T-cell (primary cell): ENCODE results near the gene KCNJ10. TPM values are rescaled to one million over a fixed set of nuclear protein-coding genes. Genes with fewer than 3 reads are reported as not detected.
A peak's percentile ranks its signal among the peaks of the same experiment; 100 is the strongest.

Experiments
- ATAC-seq, 4 experiments: fragments of 200-7000 bp in 3 of 4; fragments of 150-1000 bp in 1 of 4; cut with Tn5 transposase; replicated peaks in 1 of 4; 1 replicate in 3 of 4; 2 replicates in 1 of 4; pipeline ENCODE4 v1.10.0; 2021; ENCODE audit warnings: moderate library complexity in 3 of 4, mild to moderate bottlenecking in 2 of 4, moderate number of reproducible peaks in 1 of 4
- CTCF ChIA-PET, 2 donors: fragments of 300-600 bp; sonication (Branson Sonifier 250); formaldehyde crosslinking; loops; one replicate each; lab custom pipeline; 2022; ENCODE audit warnings: antibody characterized with exemption in 2 of 2; lab: Charles Lee
- POLR2A ChIA-PET, 2 donors: fragments of 300-600 bp; sonication (Branson Sonifier 250); formaldehyde crosslinking; loops; one replicate each; lab custom pipeline; 2022; ENCODE audit warnings: antibody characterized with exemption in 2 of 2; lab: Charles Lee
- DNase-seq, 35 experiments: peaks; one replicate each; pipeline versions ENCODE4 v3.0.0 to v3.0.0-alpha.2; 2013 to 2023
- H3K27ac ChIP-seq: one replicate; pipeline ENCODE4 v1.5.1; 2013; ENCODE audit warnings: low read length
- H3K27me3 ChIP-seq, 2 experiments: replicated peaks in 1 of 2; 1 replicate in 1 of 2; 2 replicates in 1 of 2; pipeline versions ENCODE4 v1.6.1 to v1.7.0; 2013; ENCODE audit warnings: low read length in 1 of 2, mixed read lengths in 1 of 2; ENCODE audit not compliant: control insufficient read depth in 2 of 2, insufficient read depth in 2 of 2; ENCODE audit errors: extremely low read depth in 1 of 2
- H3K36me3 ChIP-seq, 2 donors: 1 replicate in 1 of 2; 2 replicates in 1 of 2; pipeline versions ENCODE4 v1.6.1 to v1.7.0; 2013; ENCODE audit warnings: low read length in 1 of 2; ENCODE audit not compliant: control insufficient read depth in 2 of 2, insufficient read depth in 1 of 2; ENCODE audit errors: extremely low read depth in 1 of 2
- H3K4me1 ChIP-seq, 2 experiments: 1 replicate in 1 of 2; 2 replicates in 1 of 2; pipeline versions ENCODE4 v1.6.1 to v1.7.0; 2013; ENCODE audit warnings: low read length in 2 of 2, mixed read lengths in 1 of 2; ENCODE audit not compliant: insufficient read depth in 2 of 2, control insufficient read depth in 1 of 2; ENCODE audit errors: extremely low read depth in 1 of 2
- H3K4me3 ChIP-seq, 2 donors: 1 replicate in 1 of 2; 2 replicates in 1 of 2; pipeline versions ENCODE4 v1.5.1 to v1.7.0; 2013; ENCODE audit warnings: mild to moderate bottlenecking in 2 of 2, low read length in 1 of 2, moderate library complexity in 1 of 2; ENCODE audit not compliant: control insufficient read depth in 1 of 2; ENCODE audit errors: extremely low read depth in 1 of 2
- H3K9me3 ChIP-seq: 2 replicates; pipeline ENCODE4 v1.7.0; 2013
- H3K27ac Mint-ChIP-seq, 2 donors: one replicate each; pipeline ENCODE4 v1.8.0; 2020 to 2021; ENCODE audit warnings: mild to moderate bottlenecking in 2 of 2, mixed read lengths in 2 of 2
- H3K27me3 Mint-ChIP-seq, 2 donors: one replicate each; pipeline ENCODE4 v1.8.0; 2021 to 2022; ENCODE audit warnings: mixed read lengths in 2 of 2
- H3K36me3 Mint-ChIP-seq: one replicate; pipeline ENCODE4 v1.8.0; 2021; ENCODE audit warnings: mixed read lengths
- H3K4me1 Mint-ChIP-seq, 3 donors: one replicate each; pipeline ENCODE4 v1.8.0; 2020 to 2022; ENCODE audit warnings: mixed read lengths in 3 of 3, mild to moderate bottlenecking in 1 of 3
- H3K4me3 Mint-ChIP-seq, 3 donors: one replicate each; pipeline ENCODE4 v1.8.0; 2020 to 2022; ENCODE audit warnings: mild to moderate bottlenecking in 3 of 3, mixed read lengths in 3 of 3, moderate library complexity in 3 of 3
- H3K9me3 Mint-ChIP-seq, 3 donors: one replicate each; pipeline ENCODE4 v1.8.0; 2020 to 2022; ENCODE audit warnings: mixed read lengths in 3 of 3
- WGBS: methylation state at CpG from one replicate; pipeline ENCODE4 v1.1.5; 2013; ENCODE audit warnings: missing lambda C conversion rate; ENCODE audit not compliant: insufficient coverage; 5-methylcytosine and 5-hydroxymethylcytosine counted together
- total RNA-seq, 35 experiments: library from RNA in 6 of 35; stranded (reverse) in 6 of 35; fragments of 120-200 nt in 1 of 35; gene quantifications; one replicate each; pipeline versions ENCODE4 v1.2.1 to v1.2.4 and lab custom pipeline; 2013 to 2026

KCNJ10 gene
- total RNA-seq, 5 donors from 2014 or later (not counting 1 experiment from before 2014, with no cell fraction given) = 0.22 TPM; not detected in 4

DNA sequence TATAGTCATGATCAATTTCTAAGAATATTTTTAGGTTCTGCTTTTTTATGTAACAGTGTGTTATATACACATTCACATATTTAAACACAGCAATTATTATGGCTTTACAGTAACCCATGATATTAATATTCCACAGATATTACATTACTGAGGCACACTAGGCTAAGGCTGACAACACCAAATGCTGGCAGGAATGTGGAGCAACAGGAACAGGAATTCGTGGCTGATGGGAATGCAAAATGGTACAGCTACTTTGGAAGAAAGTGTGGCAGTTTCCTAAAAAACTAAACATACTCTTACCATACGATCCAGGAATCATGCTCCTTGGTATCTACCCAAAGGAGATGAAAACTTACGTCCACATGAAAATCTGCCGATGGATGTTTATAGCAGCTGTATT is 9.5 kb upstream of the KCNJ10 start:
- Mint-ChIP-seq H3K27me3 (peaks cover 40 to 69% of the 10 kb centered on the region in 2 donors), H3K36me3 (no peaks in the 10 kb centered on the region), H3K9me3 (no peaks in the 10 kb centered on the region), H3K27ac (no peak overlapping the region), H3K4me1 (peaks cover 4 to 7% (median 5%) of the 10 kb centered on the region in 3 donors), H3K4me3 (no peak overlapping the region)
- Histone ChIP-seq H3K9me3 (no peaks in the 10 kb centered on the region), H3K4me3 (no peak overlapping the region), H3K27me3 (peaks cover 15 to 49% of the 10 kb centered on the region in 2 experiments), H3K4me1 (peaks cover 0 to 15% of the 10 kb centered on the region in 2 experiments), H3K36me3 (no peaks in the 10 kb centered on the region), H3K27ac (no peak overlapping the region)
- no peak for ATAC-seq
- ChIA-PET POLR2A (no interaction called here), CTCF (interaction anchor here (0.6 to 2.7 kb wide), 8 partner anchors 9 to 949 kb away, joined by 3 to 19 read pairs (median 4); partner anchors contain the start of genes DCAF8 (in 1 of the 2) and KCNJ10 (in 1 of the 2))
- no CpG with 5 or more reads among the region's 4 CpGs for WGBS
- no peak for DNase-seq

DNA sequence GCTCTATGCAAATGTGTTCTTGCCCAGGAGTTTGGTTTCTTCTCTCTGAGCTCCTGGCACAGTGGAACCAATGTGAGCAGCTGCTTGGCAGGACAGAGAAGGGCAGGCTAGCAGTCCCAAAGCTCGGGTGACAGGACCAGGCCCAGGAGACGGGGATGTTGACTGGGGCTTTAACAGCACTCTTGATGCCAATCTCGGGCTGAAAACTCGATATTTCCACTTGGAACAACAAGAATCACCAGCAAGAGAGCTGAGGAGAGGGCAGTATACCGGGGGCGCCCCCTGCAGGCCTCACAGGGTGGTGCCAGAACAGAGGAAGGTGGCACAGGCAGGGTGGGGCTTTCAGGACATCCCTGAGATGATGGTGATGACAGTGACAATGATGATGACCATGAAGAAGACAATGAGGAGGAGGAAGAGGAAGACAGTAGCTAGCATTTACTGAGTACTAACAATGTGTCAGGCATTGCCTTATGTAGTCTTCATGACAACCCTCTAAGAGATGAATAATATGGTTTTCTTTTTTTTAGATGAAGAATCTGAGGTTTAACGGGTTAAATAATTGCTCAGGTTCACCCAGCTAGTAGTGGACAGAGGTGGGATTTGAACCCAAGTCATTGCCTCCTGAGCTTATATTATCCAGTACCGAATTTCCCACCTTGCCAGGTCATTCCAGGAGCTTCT is 8.7 kb upstream of the KCNJ10 start:
- CTCF ChIA-PET = interaction anchor here (0.6 to 2.8 kb wide), 14 partner anchors 8 to 950 kb away, joined by 3 to 19 read pairs (median 4); partner anchors contain the start of gene KCNJ10 (in 1 of the 2)
- H3K4me3 ChIP-seq = no peak overlapping the region
- POLR2A ChIA-PET = interaction anchor here in 1 of 2 donors (0.5 kb wide), 1 partner anchor 1042 kb away, joined by 4 read pairs; no protein-coding TSS in a partner anchor
- H3K9me3 ChIP-seq = no peaks in the 10 kb centered on the region
- DNase-seq = peak in 29 of 35 experiments; percentile 28 to 69 (median 49)
- Mint-ChIP-seq H3K4me3 (no peak overlapping the region), H3K27me3 (peaks cover 40 to 70% of the 10 kb centered on the region in 2 donors), H3K4me1 (peaks cover 0 to 4% (median 2%) of the 10 kb centered on the region in 3 donors), H3K27ac (no peak overlapping the region), H3K36me3 (no peaks in the 10 kb centered on the region), H3K9me3 (no peaks in the 10 kb centered on the region)
- H3K27ac ChIP-seq = no peak overlapping the region
- H3K27me3 ChIP-seq = peaks cover 15 to 50% of the 10 kb centered on the region in 2 experiments
- 3% methylated on average over 4 of the region's 8 CpGs for WGBS
- ATAC-seq = peak; percentile 70 to 85 (median 81)
- H3K4me1 ChIP-seq = peaks cover 0 to 8% of the 10 kb centered on the region in 2 experiments
- no peaks in the 10 kb centered on the region for H3K36me3 ChIP-seq

- H3K4me1 Mint-ChIP-seq = peaks cover 0 to 4% (median 0%) of the 10 kb centered on the region in 3 donors
- no peak overlapping the region for H3K27ac Mint-ChIP-seq
- H3K36me3 Mint-ChIP-seq = no peaks in the 10 kb centered on the region
- POLR2A ChIA-PET = no interaction called here
- peaks cover 0 to 4% of the 10 kb centered on the region in 2 experiments for H3K4me1 ChIP-seq
- H3K27me3 Mint-ChIP-seq = peaks cover 48 to 75% of the 10 kb centered on the region in 2 donors
- H3K27ac ChIP-seq = no peak overlapping the region
- DNase-seq (no peak), ATAC-seq (no peak)
- H3K4me3 ChIP-seq = no peak overlapping the region
- H3K9me3 ChIP-seq = no peaks in the 10 kb centered on the region
- no peaks in the 10 kb centered on the region for H3K9me3 Mint-ChIP-seq
- no peak overlapping the region for H3K4me3 Mint-ChIP-seq
- H3K27me3 ChIP-seq = peaks cover 10 to 41% of the 10 kb centered on the region in 2 experiments
- H3K36me3 ChIP-seq = no peaks in the 10 kb centered on the region
- CTCF ChIA-PET = interaction anchor here (0.6 to 2.8 kb wide), 12 partner anchors 10 to 1148 kb away, joined by 3 to 19 read pairs (median 4); partner anchors contain the start of gene TOMM40L (in 1 of the 2)
Observed at GRCh38 chr1:160077486-160077885, 7.5 kb upstream of the KCNJ10 start.

- no peak overlapping the region for H3K27ac ChIP-seq
- ATAC-seq = no peak
- H3K27me3 ChIP-seq = peaks cover 11 to 33% of the 10 kb centered on the region in 2 experiments
- Mint-ChIP-seq H3K4me1 (peaks cover 0 to 9% (median 2%) of the 10 kb centered on the region in 3 donors), H3K36me3 (no peaks in the 10 kb centered on the region), H3K27ac (no peak overlapping the region), H3K9me3 (no peaks in the 10 kb centered on the region), H3K27me3 (peaks cover 52 to 74% of the 10 kb centered on the region in 2 donors), H3K4me3 (no peak overlapping the region)
- H3K9me3 ChIP-seq = no peaks in the 10 kb centered on the region
- ChIA-PET CTCF (interaction anchor here (1.1 to 2.8 kb wide), 2 partner anchors 11 to 13 kb away, joined by 4 to 16 read pairs; no protein-coding TSS in a partner anchor), POLR2A (no interaction called here)
- peaks cover 0 to 4% of the 10 kb centered on the region in 2 experiments for H3K4me1 ChIP-seq
- 71% methylated on average over 1 of the region's 3 CpGs for WGBS
- no peak overlapping the region for H3K4me3 ChIP-seq
- no peak for DNase-seq
- no peaks in the 10 kb centered on the region for H3K36me3 ChIP-seq
Observed at GRCh38 chr1:160076295-160076694, 6.3 kb upstream of the KCNJ10 start.

DNA sequence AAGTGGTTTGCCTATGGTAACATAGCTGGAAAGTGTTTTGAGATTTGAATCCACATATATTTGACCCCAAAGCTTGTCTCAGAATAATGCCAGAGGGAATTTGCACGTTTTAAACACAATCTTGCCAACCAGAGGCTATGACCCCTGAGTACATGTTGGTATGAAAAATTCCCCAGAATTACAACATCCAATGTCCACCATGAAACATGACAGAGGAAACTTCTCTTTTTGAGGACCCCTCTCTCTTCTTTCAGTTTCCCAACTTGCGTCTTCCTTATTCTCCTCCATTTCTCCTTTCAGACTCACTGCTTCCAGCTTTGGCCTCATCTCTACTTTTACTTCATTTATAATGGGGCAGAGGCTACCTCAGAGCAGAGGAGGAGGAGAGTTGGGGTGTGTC is 5.9 kb upstream of the KCNJ10 start:
- H3K27me3 Mint-ChIP-seq = peaks cover 48 to 72% of the 10 kb centered on the region in 2 donors
- H3K36me3 Mint-ChIP-seq = no peaks in the 10 kb centered on the region
- Histone ChIP-seq H3K27ac (no peak overlapping the region), H3K4me3 (no peak overlapping the region), H3K9me3 (no peaks in the 10 kb centered on the region), H3K4me1 (peaks cover 1 to 5% of the 10 kb centered on the region in 2 experiments), H3K27me3 (peaks cover 12 to 28% of the 10 kb centered on the region in 2 experiments), H3K36me3 (no peaks in the 10 kb centered on the region)
- peaks cover under 1 to 10% (median 3%) of the 10 kb centered on the region in 3 donors for H3K4me1 Mint-ChIP-seq
- POLR2A ChIA-PET = no interaction called here
- DNase-seq (no peak), ATAC-seq (no peak)
- no peaks in the 10 kb centered on the region for H3K9me3 Mint-ChIP-seq
- CTCF ChIA-PET = interaction anchor here in 1 of 2 donors (1.1 kb wide), 1 partner anchor 12 kb away, joined by 4 read pairs; no protein-coding TSS in a partner anchor
- no CpG with 5 or more reads among the region's 2 CpGs for WGBS
- no peak overlapping the region for H3K27ac Mint-ChIP-seq
- no peak overlapping the region for H3K4me3 Mint-ChIP-seq

- peak overlapping the region in 1 of 2 donors; percentile 6 for H3K27ac Mint-ChIP-seq
- H3K27me3 ChIP-seq = peaks cover 6 to 34% of the 10 kb centered on the region in 2 experiments
Observed at GRCh38 chr1:160074865-160075264, 4.9 kb upstream of the KCNJ10 start.

More at GRCh38 chr1:160074865-160075264, 4.9 kb upstream of the KCNJ10 start:
- DNase-seq = no peak
- no peaks in the 10 kb centered on the region for H3K9me3 ChIP-seq
- Mint-ChIP-seq H3K27me3 (peaks cover 45 to 69% of the 10 kb centered on the region in 2 donors), H3K9me3 (no peaks in the 10 kb centered on the region), H3K4me1 (peaks cover 7 to 17% (median 10%) of the 10 kb centered on the region in 3 donors), H3K4me3 (no peak overlapping the region), H3K36me3 (no peaks in the 10 kb centered on the region)
- WGBS = 63% methylated on average over 3 of the region's 4 CpGs
- peaks cover 3 to 14% of the 10 kb centered on the region in 2 experiments for H3K4me1 ChIP-seq
- no peak overlapping the region for H3K27ac ChIP-seq
- ChIA-PET CTCF (interaction anchor here in 1 of 2 donors (0.7 kb wide), 1 partner anchor 28 kb away, joined by 3 read pairs; no protein-coding TSS in a partner anchor), POLR2A (no interaction called here)
- no peak overlapping the region for H3K4me3 ChIP-seq
- no peaks in the 10 kb centered on the region for H3K36me3 ChIP-seq
- no peak for ATAC-seq
